GM10847 (cell line): Measurements from ENCODE around the gene TMEM204.

Experiments
- POLR2A ChIP-seq: IDR thresholded peaks from 2 replicates; pipeline ENCODE4 v1.6.1; 2011; ENCODE audit not compliant: insufficient read length; ENCODE audit errors: extremely low read depth

The TMEM204 gene

GRCh38 chr16:1533443-1533951 lies at the start of gene TMEM204:
Gene TMEM204, plus strand, starts transcription at chr16:1533666. Its CDS starts 610 bp downstream, at chr16:1534276.
- no peak for TF ChIP-seq POLR2A

- TF ChIP-seq POLR2A = no peak
These were observed 47.5 kb upstream of the TMEM204 start for GRCh38 chr16:1485847-1486496.

- TF ChIP-seq POLR2A = no peak
These were observed 46.7 kb upstream of the TMEM204 start for GRCh38 chr16:1486551-1487390.

GRCh38 chr16:1487395-1488053 lies 45.9 kb upstream of the TMEM204 start:
- TF ChIP-seq POLR2A = no peak

GRCh38 chr16:1488054-1488601 lies 45.3 kb upstream of the TMEM204 start:
- TF ChIP-seq POLR2A = no peak

- TF ChIP-seq POLR2A = no peak
These were observed 44.8 kb upstream of the TMEM204 start, which contains the start of gene PTX4 for GRCh38 chr16:1488619-1489018. Gene PTX4, minus strand, starts transcription at chr16:1488944. Its CDS starts 35 bp downstream, at chr16:1488909.

- no peak for TF ChIP-seq POLR2A
These were observed 44.4 kb upstream of the TMEM204 start for GRCh38 chr16:1489077-1489476.

GRCh38 chr16:1491327-1491726 lies 42.1 kb upstream of the TMEM204 start:
- TF ChIP-seq POLR2A = no peak

- no peak for TF ChIP-seq POLR2A
These were observed 41.2 kb upstream of the TMEM204 start for GRCh38 chr16:1492082-1492922.

GRCh38 chr16:1492923-1493745 lies 40.3 kb upstream of the TMEM204 start, which contains the start of gene TELO2:
Gene TELO2, plus strand, starts transcription at chr16:1493360. Its CDS starts 922 bp downstream, at chr16:1494282.
- no peak for TF ChIP-seq POLR2A

GRCh38 chr16:1493746-1494094 lies 39.7 kb upstream of the TMEM204 start:
- no peak for TF ChIP-seq POLR2A

GRCh38 chr16:1494129-1494640 lies 39.3 kb upstream of the TMEM204 start:
- no peak for TF ChIP-seq POLR2A

- TF ChIP-seq POLR2A = no peak
These were observed 38.8 kb upstream of the TMEM204 start for GRCh38 chr16:1494711-1495110.
